Prostate gland (tissue), 2 donors: Measurements from ENCODE around the gene FDCSP.

Experiments used
- POLR2A ChIP-seq: fragments of 450-650 bp; IDR thresholded peaks from one replicate; pipeline ENCODE4 v1.6.1; 2016; ENCODE audit warnings: antibody characterized with exemption, mild to moderate bottlenecking
- POLR2AphosphoS5 ChIP-seq: sonication (generic); formaldehyde crosslinking; IDR thresholded peaks from one replicate; pipeline ENCODE4 v1.6.1; 2017; ENCODE audit warnings: antibody characterized with exemption
- TF ChIP-seq, protein P1 (sequence below), 4 experiments: fragments of 200-600 bp in 2 of 4; fragments of 450-650 bp in 2 of 4; sonication (generic) in 2 of 4; IDR thresholded peaks; 1 replicate in 3 of 4; 2 replicates in 1 of 4; pipeline ENCODE4 v1.5.1; 2016 to 2019; ENCODE audit warnings: antibody characterized with exemption in 4 of 4, mild to moderate bottlenecking in 2 of 4, moderate library complexity in 2 of 4

DNA sequence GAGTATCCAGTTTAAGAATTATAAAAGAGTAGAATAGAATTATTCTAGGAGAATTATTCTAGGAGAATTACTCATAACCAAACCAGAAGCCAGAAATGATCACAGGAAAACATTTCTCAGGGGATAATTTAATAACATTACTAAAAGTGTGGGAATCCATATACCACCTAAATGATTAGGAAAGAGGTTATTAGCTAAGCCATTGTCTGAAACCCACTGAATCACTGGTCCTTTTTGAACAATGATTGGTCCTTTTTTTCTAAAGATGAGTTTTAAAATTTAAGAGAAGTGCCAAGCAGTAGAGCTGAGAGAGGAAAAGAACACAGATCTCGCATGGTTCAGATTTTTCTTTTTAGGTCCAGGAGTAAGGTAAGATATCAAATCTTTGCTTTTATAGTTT is 30.5 kb upstream of the FDCSP start, which contains the start of gene ODAM:
- TF ChIP-seq POLR2A: no peak
- TF ChIP-seq, protein P1, sequence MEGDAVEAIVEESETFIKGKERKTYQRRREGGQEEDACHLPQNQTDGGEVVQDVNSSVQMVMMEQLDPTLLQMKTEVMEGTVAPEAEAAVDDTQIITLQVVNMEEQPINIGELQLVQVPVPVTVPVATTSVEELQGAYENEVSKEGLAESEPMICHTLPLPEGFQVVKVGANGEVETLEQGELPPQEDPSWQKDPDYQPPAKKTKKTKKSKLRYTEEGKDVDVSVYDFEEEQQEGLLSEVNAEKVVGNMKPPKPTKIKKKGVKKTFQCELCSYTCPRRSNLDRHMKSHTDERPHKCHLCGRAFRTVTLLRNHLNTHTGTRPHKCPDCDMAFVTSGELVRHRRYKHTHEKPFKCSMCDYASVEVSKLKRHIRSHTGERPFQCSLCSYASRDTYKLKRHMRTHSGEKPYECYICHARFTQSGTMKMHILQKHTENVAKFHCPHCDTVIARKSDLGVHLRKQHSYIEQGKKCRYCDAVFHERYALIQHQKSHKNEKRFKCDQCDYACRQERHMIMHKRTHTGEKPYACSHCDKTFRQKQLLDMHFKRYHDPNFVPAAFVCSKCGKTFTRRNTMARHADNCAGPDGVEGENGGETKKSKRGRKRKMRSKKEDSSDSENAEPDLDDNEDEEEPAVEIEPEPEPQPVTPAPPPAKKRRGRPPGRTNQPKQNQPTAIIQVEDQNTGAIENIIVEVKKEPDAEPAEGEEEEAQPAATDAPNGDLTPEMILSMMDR (IDR thresholded peaks at IDR 0.05): no peak
- TF ChIP-seq POLR2AphosphoS5: no peak
